HG03460 (cell line): ENCODE data around the gene JPT2.

Experiments
- ATAC-seq: cut with Tn5 transposase; IDR thresholded peaks from one replicate; pipeline ENCODE4 v1.9.1; 2021; ENCODE audit not compliant: unreplicated experiment

JPT2 gene

GRCh38 chr16:1749152-1750117, 71.4 kb downstream of the JPT2 start:
- ATAC-seq: no peak
